NCI-H1092 treated with DMSO at 0.1 percent for 48 hours (cell line): ENCODE results near the gene MYH9.

Experiments
- DNase-seq: peaks from one replicate; lab custom pipeline; 2025; lab: John Stamatoyannopoulos, UW

MYH9 gene

DNA sequence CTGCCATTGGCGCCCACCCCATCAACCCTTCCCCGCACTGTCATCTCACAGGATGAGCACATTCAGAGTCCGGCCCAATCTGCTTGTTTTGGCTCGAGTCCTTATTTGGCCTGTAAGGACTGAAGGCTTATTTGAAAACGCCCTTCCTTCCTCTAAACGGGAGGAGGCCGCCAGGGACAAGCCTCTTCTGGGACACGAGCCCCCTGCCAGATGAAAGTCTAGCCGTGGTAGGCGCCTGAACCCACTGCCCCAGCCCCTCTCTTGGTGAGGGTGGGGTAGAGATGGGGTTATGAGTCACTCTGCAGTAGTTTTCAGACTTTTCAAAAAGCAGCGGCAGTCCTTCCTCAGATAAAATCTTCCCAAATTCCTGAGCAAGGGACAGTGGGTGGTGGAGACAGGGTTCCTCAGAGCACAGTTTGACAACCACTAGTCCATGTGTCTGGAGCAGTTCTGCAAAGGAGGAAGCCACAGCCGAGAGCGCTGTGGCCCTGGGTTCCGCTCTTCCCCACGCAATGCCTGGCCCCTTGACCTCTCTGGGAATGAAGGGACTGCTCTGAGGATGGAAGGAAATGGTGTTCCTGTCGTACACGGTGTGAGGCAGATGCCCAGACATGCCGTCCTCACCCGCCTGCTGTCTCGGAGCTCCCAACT, 57.0 kb downstream of the MYH9 start:
- no peak for DNase-seq

DNA sequence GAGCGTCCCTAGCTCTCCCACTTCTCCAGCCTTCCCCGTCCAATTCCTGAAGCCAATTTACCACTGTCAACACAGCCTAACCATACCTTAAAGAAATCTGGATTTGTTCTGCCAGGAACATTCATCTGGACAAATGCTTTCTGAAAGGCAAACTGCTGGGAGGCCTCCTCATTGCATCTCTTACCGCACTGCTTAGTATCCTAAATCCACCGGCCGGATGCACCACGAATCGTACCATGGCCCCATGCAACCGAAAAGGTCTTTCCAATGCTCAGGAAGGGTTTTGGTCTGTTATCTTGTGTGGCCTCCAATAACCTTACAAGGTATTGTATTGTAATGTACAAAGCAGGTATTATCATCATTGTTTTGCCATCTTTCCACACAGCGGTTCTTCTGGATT, 57.6 kb downstream of the MYH9 start:
- no peak for DNase-seq

DNA sequence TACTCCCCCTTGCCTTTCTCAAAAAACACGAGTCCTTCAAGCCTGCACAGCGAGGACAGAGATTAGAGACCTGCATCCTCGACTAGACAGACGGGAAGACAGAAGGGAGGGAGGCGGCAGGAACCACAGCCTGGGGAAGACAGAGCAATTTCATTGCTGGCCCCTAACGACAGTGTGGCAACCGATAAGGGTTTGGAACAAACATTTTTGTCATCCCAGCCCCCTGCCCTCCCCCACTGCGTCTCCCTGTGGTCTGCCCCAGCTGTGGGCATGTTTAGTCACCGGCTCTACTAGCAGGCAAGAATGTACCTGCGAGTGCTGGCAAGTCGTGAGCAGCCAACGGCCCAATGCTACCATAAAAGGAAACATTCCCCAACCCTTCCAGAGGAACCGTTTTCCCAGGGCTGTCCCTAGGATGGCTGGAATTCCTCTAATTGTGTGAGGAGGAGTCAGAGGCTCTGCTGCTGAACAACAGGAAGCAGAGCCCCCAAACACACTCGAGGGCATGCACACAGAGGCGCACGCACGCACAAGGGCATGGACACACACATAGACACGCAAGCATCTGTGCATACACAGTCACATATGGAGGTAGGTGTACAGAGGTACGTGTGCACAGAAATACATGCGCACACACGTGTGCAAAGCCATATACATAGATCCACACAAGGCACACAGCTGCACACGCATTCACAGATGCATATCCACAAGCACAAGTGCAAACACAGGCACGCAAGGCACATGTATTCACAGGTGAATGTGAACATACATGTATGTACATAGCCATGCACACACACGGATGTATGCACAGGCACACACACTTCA, 58.3 kb downstream of the MYH9 start:
- DNase-seq = no peak

DNA sequence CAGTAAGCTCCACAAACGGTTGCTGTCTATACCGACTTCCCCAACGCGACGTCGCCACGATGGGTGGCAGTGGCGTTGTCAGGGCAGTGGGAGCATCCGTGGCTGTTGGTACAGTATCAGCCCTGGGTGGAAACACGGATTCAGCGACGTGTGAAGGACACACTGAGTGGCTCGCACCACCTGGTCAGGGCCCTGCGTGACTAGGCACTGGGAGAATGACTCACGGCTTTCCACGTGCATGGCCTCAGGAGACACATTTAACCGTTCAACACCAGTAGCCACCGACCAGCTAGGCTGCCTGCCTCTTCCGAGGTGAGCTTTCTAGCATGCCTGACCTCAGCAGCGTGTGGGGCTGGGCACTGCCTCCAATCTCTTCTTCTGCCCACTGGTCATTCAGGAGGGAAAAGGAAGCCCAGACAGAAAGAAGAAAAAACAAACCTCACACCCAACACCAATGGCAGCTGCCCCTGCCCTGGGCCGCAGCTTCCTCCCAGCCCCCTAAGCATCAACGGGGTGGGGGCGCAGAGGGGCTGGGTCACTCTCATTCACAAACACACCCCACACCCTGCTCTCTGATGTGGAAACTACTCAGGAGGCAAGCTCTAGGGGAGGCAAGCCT, 59.0 kb downstream of the MYH9 start:
- peak; percentile 45 for DNase-seq

DNA sequence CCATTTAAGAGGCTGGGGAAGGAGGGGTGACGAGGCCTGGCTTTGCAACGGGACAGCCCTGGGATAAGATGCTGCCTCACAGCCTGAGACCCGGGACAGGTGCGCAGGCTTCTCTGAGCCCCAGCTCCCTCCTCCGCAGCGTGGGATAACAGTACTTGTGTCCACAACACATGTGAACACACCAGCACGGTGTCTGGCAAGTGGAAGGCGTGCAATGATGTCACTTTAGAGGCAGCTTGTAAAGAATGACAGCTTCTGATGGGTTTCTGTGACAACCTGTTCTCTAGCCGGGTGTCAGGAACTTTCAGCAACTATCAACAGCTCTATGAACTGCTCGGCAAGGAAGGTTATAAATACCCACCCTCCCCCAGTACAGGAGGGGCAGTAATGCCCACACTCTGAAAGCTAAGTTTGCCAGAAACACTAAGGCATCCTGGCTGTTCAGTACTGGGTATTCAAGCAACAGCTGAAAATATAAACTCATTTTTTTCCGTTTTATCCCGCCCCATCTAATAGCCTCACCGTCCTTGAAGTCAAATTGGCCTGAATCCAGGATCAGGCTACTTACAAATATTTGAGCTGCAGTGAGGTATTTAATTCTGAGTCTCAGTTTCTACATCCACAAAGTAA, 59.7 kb downstream of the MYH9 start:
- DNase-seq = peak; percentile 20

DNA sequence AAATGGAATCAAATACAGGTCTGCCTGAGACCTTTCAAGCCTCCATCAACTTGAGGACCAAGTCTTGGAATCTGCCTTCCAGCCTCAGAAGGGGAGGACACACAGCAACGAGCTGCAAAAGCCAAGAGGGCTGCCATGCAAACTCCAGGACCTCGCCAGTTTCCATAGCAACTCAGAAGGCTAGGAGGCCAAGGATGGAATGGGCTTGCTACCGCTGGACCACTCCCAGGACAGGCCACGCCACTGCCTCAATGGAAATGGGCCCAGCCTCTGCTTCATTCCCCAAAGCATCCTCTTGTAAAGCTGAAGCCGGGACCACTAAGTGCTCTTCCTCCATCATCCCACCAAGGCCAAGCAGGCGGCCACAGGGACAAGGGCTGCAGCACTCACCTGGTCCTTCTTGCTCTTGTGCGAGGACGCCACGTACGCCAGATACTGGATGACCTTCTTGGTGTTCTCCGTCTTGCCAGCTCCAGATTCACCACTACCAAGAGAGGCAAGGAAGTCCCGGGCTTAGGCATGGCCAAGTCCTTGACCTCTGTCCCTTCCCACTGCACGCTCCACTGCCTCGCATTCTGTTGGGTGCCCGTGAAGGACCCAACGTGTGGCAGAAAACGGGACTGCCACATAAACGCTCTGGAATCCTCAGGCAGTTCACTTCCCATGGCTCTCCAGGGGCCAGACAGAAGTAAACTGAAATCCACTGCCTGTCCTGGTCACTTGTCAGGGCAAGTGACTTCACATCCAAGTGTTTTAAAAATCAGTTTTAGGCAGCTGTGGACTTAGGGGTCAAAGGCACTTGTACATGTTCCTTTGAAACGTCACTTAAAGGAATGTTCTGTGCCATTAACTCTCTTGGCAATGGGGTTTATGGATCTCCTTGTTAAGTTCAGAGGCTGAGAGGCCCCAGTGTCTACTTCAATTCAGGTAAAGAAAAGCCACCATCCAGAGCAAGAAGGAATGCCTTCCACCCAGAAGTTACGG, 61.3 kb downstream of the MYH9 start:
- DNase-seq = no peak

DNA sequence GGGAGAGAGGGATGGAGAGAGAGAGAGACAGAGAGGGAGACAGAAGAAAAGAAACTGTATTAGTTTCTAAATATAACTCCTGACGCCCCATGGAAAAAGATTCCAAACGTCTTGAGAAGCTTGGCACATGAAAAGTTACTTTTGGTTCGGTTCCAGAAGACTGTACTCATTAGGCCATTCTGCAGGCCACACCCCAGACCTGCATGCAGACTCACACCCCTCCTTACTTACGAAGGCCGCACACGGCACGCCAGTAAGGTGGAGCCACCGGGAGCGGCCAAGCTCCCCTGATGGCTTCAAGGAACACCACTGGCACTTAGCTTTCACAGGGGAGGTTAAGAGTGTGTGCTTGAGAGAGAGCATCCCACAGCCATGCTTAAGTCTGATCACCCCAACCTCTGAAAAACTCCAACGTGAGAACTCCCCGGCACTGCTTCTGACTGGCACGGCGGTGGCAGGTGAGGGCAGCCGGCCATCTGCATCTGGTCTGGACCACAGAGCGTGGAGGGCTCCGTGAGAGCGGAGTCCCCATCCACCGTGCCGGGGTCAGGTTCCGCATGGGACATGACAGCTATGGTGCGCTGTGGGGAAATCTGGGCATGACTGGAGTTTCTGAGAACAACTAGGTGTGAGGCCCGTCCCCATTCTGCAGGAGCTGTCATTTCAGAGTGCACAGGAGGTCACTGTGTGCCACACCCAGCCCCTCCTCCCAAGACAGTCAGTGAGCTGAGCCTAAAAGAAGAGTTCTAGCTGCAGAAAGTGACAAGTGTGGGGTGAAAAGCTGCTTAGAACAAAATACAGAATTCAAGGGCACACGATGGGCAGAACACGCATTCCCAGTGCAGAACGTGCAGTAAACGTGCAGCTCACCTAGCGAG, 62.4 kb downstream of the MYH9 start:
- DNase-seq = no peak

DNA sequence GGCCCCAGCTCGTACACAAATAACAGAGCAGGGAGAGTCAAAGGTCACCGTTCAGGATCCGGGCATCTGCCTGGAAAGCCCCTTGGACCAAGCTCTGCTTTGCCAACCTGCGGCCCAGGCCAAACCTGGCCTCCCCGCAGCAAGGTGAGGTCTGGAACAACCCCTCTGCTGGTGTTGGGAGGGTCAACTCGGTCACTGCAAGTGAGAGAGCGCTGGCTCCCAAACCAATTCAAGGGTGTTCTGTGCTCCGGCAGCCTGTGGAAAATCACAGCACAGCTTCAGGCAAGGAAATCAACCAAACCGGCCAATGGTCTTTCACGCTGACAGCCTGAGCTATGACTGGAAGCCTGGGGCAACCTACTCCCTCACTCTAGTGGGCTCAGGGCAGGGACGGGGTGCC, 63.4 kb downstream of the MYH9 start:
- no peak for DNase-seq

DNA sequence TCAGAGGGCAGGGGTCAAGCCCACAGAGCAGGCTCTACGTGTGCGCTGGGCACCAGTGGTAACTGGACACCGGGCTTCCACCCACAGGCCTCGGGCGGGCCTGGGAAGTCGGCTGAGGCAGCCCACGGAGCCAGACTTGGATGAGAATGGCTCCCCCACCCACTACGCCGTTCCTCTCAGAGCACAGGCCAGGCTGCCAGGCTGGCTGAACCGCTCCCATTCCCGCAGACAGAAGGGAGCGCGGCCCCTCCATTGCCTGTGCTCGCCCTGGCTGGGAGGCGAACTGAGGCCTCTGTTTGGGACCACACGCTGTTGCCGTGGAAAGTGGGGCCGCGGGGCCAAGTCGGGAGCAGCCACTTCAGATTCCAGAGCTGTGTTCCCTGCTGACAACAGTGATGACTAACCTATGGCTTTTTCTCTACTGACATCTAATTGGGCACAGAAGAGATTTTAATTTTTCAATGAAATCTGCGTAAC, 63.9 kb downstream of the MYH9 start:
- peak; percentile 11 for DNase-seq

DNA sequence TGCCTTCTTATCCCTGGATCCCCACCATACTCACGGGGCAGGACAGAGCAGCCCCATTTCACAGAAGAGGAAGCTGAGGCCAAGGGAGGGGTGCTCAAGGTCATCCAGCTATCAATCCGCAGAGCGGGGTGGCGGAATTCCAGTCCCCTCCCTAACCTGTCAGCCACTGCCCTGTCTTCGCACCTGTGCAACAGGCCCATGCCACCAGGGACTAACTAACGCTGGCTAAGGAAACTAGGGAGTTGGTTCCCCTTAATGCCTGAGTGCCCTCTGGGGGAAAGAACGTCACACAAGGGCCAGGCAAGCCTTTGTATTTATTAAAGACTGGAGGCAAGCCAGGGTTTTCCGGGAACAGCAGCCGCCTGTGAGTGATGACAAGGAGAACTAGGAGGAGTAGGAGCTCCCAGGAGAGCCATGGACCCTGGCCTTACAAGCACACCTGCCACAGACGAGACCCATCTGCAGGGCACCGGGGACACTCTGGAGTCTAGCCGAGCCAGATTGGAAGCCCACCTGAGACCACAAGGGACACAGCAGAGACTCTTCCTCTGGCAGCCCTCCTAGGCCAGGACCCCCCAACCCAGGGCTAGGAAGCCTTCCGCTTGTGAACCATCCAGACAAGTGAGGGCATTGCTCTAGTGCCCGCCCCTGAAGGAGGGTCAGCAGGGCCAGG, 64.4 kb downstream of the MYH9 start:
- DNase-seq = peak; percentile 84

DNA sequence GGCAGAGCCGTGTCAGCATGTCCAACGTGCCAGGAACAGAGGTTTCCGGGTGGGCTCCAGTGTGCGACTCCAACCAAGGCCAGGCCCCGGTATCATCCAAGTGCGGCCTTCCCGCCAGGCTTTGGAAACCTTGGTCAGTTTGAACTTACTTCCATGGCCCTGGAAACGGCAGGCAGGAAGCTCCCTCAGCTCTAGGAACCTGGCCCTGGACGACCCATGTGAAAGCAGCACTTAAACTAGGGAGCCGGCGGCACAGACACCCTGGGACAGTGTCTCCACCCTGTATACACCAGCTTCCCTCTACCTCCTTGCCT, 65.2 kb downstream of the MYH9 start:
- no peak for DNase-seq

DNA sequence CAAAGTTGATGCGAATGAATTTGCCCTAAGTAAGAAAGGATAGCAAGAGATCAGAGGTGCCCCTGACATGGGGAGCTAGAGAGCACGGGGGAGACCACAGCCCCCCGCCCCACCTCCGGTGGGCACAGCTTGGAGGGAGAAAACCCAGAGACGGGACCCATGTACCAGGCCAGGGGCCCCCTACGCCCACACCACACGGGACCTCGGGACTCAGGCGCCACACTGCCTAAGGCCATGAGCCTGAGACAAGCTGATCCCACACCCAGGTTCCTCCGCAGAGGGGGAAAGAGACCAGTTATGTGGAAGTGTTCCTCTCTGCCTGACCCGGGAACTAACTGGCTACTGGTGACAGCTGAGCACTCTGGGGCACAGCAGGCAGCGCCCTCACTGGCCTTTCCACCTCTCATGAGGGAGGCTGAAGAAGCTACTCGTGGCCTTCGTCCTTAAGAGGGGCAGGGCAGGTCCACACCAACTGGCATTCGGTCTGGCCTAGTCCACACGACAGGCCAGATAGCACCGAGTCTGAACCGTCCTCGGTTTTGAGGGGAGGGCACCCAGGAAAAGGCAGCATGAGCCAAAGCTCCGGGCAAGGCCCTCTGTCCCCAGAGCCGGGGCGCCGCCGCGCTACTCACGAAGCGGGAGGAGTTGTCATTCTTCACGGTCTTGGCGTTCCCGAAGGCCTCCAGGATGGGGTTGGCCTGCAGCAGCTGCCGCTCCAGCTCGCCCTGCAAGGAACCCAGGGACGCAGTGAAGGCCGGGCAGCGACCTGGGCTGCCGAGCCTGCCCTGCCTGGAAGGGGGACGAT, 65.8 kb downstream of the MYH9 start:
- DNase-seq = no peak

DNA sequence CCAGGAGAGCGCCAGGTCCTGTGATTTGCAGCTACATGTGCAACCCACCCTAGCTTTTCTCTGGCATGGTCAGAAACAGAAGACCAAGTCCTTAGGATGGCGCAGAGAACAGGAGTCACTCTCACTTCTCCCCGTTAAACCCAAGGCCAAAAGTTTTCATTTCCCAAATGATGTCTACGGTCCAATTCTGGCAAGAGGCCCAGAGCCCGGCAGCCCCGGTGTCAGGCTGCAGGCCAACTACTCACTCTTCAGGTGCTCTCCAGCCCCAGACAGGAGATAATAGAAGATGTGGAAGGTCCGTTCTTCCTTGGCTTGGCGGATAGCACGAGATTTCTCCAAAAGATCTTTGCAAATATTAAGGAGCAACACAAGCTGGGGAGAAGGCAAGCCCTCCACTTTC, 67.2 kb downstream of the MYH9 start:
- DNase-seq = no peak

DNA sequence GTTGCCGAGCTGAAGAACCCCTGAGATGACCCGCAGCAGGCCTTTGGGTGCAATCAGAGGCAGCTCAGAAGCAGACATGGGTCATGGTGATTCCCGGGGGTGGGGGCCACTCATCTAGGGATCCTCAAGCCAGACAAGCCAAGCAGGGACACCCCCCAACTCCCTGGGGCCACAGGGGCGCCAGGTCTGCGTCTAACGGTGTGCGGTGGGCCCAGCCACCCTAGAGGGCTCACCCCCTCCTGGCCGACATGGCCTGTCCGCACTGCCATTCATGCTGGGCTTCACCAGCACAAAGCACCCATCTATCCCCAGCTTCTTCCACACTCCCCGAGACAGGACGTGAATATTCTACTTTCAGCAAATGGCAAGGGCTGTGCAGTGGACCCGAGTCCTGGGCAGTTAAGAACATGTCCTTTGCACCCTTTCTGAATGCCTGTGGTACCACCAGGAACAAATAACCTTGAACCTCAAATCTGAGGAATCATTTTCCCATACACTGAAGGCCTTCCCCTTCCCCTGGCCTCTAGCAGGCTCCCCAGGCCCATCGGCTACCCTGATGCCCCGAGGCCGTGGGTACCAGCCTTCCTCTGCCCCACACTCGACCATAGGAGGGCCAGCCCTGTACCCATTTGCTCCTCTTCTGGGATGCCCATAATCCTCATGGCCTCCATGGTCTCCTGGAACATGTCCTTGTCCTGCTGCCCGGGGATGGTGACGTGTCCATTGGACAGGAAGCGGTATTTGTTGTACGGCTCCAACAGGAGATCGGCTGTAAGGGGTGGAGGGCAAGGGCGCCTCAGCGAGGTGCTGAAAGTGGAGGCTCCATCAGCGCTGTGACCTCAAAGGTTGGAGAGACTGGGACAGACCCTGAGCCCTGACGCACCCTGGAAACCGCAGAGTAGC, 67.9 kb downstream of the MYH9 start:
- no peak for DNase-seq

DNA sequence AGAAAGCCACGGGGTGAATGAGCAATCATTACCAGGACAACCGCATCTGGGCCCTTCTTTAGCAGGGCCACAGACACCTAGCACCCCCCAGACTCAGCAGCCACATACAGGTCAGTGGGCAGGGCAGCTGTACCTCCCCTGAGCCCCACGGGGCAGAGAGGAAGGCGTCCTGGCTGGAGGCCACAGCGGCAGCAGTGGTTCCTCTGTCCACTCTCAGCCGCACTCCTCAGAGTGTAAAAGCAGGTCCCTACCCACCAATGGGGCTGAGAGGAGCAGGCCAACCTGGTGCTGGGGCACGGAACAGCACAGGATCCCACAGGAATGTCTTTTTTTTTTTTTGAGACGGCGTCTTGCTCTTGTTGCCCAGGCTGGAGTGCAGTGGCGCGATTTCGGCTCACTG, 69.3 kb downstream of the MYH9 start:
- no peak for DNase-seq

DNA sequence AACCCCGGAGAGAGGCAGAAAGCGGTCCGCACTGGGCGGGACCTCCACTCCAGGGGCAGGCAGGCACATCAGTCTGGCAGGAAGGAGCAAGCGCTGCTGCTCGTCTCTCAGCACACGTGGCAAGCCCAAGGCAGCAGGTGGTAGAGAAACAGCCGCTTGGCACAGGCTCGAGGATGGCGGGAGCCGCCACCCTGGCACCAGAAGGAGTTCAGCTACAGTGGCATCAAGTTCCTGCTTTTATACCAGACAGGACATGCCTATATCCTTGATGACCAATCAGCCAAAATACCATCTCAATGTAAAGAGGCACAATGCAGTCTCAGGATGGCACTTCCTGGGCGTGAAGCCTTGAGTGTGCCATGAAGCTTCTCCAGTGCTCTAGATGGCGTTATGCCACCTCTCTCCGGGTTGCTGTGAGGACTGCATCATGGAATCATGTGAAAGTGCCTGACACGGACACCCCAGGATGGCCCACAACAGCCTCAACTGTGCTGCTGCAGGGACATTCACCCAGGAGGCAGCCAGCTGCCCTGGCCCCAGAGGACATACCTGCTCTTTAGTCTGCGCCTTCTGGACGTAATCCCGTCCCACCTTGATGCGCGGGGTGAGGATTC, 70.0 kb downstream of the MYH9 start:
- no peak for DNase-seq

DNA sequence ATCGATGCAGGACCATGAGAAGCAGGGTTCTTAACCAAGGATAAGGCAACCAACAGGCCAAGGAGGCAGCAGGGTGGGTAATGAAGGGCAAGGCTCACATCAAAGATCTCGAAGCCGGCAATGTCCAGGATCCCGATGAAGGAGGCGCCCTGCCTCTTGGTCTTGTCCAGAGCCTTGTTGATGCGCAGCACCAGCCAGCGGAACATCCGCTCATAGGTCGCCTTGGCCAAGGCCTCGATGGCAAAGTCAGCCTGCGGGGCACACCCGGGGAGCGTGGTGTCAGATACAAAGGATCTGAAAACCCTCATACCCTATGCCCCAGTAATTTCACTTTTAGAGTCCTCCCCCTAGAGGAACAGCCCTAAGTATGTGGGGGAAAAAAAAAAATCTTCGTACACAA, 71.3 kb downstream of the MYH9 start:
- DNase-seq = no peak

DNA sequence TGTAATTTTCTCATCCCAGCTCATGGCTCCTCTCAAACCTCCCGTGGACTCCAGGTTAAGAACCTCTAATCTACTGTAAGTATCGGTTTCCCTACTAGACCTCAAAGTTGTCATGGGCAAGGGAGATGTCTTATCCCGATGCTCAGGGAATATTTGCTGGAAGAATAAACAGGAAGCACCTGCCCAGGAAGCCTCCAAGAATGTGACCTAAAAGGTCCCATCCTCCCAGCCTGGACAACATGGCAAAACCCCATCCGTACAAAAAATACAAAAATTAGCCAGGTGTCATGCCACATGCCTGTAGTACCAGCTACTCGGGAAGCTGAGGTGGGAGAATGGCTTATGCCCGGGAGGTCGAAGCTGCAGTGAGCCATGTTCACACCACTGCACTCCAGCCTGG, 72.4 kb downstream of the MYH9 start:
- no peak for DNase-seq
